ENCODE results near the gene STMND1. TPM values are rescaled to one million over a fixed set of nuclear protein-coding genes. Genes with fewer than 3 reads are reported as not detected.
"Not testable (repeated sequence)": the region's sequence is repeated elsewhere in the genome, so short reads cannot be mapped to it uniquely, and the experiment has no call there.

The STMND1 gene
- total RNA-seq, 4 donors from 2014 or later: not detected

DNA sequence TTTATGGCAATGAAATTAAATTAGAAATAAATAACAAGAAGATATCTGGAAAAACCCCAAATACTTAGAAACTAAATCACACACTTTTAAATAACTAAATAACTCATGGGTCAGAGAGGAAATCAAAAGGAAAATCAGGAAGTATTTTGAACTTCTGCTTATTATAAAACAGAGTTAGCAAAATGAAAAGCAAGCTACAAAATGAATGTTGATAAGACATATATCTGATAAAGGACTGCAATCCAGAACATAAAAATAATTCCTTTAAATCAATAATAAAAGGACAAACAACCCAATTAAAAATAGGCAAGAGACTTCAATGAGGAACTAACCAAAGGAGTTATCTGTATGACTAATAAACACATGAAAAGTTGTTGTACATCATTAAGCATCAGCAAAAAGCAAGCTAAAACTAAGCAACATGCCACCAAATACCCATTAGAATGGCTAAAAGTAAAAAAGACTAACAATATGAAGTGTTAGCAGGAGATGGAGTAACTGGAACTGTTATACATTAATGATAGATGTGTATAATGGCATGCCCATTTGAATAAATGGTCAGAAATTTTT lies 38.9 kb upstream of the STMND1 start:
- TF ChIP-seq, protein P1, sequence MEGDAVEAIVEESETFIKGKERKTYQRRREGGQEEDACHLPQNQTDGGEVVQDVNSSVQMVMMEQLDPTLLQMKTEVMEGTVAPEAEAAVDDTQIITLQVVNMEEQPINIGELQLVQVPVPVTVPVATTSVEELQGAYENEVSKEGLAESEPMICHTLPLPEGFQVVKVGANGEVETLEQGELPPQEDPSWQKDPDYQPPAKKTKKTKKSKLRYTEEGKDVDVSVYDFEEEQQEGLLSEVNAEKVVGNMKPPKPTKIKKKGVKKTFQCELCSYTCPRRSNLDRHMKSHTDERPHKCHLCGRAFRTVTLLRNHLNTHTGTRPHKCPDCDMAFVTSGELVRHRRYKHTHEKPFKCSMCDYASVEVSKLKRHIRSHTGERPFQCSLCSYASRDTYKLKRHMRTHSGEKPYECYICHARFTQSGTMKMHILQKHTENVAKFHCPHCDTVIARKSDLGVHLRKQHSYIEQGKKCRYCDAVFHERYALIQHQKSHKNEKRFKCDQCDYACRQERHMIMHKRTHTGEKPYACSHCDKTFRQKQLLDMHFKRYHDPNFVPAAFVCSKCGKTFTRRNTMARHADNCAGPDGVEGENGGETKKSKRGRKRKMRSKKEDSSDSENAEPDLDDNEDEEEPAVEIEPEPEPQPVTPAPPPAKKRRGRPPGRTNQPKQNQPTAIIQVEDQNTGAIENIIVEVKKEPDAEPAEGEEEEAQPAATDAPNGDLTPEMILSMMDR (IDR thresholded peaks at IDR 0.05): no peak
- no peak for DNase-seq (ENCODE audit: low spot score)
- no peak for ATAC-seq (ENCODE audit: low FRiP score)

DNA sequence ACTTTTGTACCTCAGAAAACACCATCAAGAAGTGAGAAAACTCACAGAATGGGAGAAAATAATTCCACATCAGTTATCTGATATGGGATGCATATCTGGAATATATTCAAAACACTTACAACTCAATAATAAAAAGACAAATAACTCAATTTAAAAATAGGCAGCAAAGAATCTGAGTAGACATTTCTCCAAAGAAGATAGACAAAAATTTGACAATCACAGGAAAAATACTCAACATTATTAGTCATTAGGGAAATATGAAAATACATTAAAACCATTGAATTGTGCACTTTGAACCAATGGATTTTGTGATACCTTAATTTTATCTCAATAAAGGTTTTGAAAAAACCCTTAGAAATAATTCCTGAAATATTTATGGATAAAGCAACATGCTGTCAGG lies 36.9 kb upstream of the STMND1 start:
- DNase-seq (ENCODE audit: low spot score) (no peak), ATAC-seq (ENCODE audit: low FRiP score) (no peak)
- TF ChIP-seq, protein P1 (IDR thresholded peaks at IDR 0.05): no peak

DNA sequence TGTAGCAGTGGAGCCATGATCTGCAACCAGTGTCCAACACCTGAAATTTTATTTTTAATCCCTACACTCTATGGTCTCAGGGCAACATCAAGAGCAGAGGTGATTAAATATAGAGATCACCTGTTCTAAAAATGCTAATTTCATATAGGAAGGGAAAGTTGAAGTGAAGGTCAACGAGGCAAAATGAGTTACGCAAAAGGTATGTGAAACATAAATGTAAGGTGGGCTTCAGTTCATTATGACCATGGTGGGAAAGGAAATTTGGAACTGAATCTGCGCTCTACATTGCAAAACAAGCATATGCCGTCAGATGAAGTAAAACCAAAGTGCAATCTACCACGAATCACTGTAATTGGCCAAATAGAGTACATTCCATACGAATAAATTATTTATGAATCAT lies 35.2 kb upstream of the STMND1 start:
- TF ChIP-seq, protein P1 (IDR thresholded peaks at IDR 0.05): no peak
- no peak for ATAC-seq (ENCODE audit: low FRiP score)
- no peak for DNase-seq (ENCODE audit: low spot score)

DNA sequence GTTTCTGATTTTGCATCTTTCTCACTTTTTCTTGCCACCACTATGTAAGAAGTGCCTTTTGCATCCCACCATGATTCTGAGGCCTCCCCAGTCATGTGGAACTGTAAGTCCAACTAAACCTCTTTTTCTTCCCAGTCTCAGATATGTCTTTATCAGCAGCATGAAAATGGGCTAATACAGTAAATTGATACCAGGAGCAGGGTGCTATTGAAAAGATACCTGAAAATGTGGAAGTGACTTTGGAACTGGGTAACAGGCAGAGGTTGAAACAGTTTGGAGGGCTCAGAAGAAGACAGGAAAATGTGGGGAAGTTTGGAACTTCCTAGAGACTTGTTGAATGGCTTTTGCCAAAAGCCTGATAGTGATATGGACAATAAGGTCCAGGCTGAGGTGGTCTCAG lies 32.9 kb upstream of the STMND1 start:
- DNase-seq (ENCODE audit: low spot score); ATAC-seq (ENCODE audit: low FRiP score): not testable (repeated sequence)

DNA sequence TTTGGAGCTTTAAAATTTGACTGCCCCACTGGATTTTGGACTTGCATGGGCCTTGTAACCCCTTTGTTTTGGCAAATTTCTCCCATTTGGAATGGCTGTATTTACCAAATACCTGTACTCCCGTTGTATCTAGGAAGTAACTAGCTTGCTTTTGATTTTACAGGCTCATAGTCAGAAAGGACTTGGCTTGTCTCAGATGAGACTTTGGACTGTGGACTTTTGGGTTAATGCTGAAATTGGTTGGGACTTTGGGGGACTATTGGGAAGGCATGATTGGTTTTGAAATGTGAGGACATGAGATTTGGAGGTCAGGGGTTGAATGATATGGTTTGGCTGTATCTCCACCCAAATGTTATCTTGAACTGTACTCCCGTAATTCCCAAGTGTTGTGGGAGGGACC lies 31.4 kb upstream of the STMND1 start:
- not testable (repeated sequence) for DNase-seq (ENCODE audit: low spot score); ATAC-seq (ENCODE audit: low FRiP score)

DNA sequence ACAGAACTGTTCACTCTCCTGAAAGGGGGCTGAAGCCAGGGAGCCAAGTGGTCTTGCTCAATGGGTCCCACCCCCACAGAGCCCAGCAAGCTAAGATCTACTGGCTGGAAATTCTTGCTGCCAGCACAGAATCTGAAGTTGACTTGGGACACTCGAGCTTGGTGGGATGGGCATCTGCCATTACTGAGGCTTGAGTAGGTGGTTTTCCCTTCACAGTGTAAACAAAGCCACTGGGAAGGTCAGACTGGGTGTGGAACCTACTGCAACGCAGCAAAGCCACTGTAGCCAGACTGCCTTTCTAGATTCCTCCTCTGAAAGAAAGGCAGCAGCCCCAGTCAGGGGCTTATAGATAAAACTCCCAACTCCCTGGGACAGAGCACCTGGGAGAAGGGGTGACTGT lies 28.3 kb upstream of the STMND1 start:
- not testable (repeated sequence) for DNase-seq (ENCODE audit: low spot score); ATAC-seq (ENCODE audit: low FRiP score)

DNA sequence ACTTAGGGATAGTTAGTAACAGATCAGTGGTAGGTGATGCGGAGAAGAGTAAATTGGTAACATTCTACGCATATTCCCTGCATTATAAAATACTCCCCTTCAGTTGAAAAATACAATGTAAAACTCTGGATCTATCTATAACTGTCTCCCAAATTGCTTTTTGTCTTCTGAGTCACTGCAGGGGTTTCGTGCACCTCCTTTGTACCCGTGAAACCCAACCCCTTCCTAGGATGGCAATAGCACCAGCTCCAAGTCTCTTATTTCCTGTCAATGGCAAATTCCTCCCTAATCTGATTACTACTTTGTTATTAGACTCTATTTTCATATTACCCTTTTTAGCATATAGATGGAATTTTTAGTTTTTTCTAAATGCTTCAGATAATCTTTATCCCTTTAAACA lies 20.6 kb upstream of the STMND1 start:
- TF ChIP-seq, protein P1 (IDR thresholded peaks at IDR 0.05): no peak
- ATAC-seq (ENCODE audit: low FRiP score) (no peak), DNase-seq (ENCODE audit: low spot score) (no peak)

DNA sequence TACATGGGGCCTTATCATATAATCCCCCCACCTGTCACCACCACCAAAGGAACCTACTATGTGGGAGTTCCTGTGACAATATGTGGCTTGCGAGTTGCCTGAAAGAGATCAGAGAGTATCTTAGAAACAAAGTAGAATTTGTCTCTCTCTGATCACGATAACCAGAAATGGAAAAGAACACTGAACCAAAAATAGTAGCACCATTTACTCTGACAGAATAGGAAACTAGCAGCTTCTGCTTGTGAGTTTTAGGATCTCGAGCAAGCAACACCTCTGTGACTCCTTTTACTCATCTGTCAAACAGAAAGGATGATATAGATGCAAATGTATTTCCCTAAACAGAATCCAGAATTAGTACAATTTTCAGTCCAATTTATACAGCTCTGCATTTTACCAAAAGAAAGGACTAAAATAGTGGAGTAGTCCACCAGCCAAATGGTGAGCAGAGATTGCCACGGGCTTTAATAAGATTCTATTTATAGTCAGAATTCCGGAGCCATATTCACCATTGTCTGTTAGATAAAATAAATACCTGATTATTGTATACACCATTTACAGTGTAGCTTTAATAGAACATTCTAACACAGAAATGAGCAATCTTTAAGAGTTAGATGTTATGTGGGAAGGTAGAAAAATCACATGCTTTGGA lies 19.9 kb upstream of the STMND1 start:
- DNase-seq (ENCODE audit: low spot score) (no peak), ATAC-seq (ENCODE audit: low FRiP score) (no peak)
- TF ChIP-seq, protein P1 (IDR thresholded peaks at IDR 0.05): no peak

DNA sequence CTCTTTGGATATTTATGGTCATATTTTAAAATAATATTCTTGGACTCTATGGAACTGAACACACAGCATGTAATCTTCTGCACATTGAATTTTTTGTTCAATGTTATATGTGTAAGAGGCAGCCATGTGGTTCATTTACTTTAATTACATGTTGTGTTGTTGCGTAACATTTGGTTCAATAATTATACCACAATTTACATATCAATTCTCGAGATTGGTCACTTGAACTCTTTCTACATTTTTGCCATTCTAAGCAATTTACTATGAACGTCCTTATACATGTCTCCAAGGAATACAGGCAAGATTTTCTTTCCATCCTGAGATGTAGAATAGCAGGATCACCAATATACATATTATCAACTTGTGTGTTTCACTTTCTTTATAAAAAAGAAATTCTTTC lies 18.5 kb upstream of the STMND1 start:
- TF ChIP-seq, protein P1 (IDR thresholded peaks at IDR 0.05): no peak
- DNase-seq (ENCODE audit: low spot score) (no peak), ATAC-seq (ENCODE audit: low FRiP score) (no peak)
